NCI-H2227 treated with DMSO at 0.1 percent for 48 hours (cell line): ENCODE measurements around the gene ABHD5.
A peak's percentile ranks its signal among the peaks of the same experiment; 100 is the strongest.

Experiments
- DNase-seq: peaks from one replicate; lab custom pipeline; 2025; lab: John Stamatoyannopoulos, UW

Gene ABHD5

GRCh38 chr3:43685921-43686320 lies 4.8 kb upstream of the ABHD5 start:
- no peak for DNase-seq

GRCh38 chr3:43686333-43686699 lies 4.4 kb upstream of the ABHD5 start:
- no peak for DNase-seq

DNA sequence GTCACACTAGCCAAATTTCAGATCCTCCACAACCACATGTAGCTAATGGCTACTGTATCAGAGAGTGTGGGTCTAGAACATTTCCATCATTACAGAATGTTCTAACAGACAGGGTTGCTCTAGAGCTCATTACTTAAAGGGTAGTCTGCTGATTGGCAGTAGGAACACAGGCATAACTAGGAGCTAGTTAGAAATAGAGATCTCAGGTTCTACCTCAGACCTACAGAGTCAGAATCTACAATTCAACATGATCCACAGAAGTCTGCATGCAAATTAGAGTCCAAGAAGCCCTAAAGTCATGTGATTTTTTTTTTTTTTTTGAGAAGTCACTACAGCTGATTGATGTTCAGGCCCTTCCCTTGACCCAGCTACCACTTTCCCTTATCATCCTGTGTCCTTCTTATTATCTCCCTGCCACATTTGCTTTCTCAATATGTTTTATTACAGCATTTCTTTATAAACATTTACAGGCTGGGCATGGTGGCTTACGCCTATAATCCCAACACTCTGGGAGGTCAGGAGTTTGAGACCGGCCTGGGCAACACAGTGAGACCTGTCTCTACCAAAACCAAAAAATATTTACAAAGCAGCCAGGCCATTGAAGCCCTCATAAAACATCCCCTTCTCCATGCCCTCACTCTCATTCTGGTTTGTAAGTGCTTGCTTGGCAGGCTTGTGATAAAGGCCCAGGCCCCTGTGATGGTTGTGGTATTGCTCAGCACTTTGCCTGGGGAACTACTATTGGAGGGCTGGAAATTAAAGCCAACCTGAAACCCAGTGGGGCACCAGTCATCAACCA lies 3.8 kb upstream of the ABHD5 start:
- DNase-seq = no peak

- DNase-seq = no peak
These were observed 3.3 kb upstream of the ABHD5 start for GRCh38 chr3:43687499-43687811.

- DNase-seq = no peak
These were observed 2.5 kb upstream of the ABHD5 start for GRCh38 chr3:43688245-43688650.

DNA sequence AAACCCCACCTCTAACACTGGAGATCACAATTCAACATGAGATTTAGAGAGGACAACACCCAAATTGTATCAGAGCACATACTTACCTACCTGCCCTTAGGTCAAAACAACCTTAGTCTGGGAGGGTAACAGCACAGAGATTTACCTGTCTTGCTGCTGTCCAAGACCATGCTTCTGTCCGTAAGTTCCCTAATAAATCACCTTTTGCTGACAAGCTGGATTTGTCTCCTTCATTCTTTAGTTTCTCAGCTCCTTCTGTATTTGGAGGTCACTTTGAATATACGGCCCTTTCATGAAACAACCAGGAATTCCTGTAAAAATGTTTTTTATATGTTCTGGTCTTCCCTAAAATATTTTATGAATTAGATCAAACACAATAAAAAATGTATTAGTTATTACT lies 1.6 kb upstream of the ABHD5 start:
- no peak for DNase-seq

- no peak for DNase-seq
These were observed 855 bp upstream of the ABHD5 start for GRCh38 chr3:43689766-43690399.

- peak; percentile 24 for DNase-seq
These were observed 620 bp downstream of the ABHD5 start for GRCh38 chr3:43691120-43691995.

DNA sequence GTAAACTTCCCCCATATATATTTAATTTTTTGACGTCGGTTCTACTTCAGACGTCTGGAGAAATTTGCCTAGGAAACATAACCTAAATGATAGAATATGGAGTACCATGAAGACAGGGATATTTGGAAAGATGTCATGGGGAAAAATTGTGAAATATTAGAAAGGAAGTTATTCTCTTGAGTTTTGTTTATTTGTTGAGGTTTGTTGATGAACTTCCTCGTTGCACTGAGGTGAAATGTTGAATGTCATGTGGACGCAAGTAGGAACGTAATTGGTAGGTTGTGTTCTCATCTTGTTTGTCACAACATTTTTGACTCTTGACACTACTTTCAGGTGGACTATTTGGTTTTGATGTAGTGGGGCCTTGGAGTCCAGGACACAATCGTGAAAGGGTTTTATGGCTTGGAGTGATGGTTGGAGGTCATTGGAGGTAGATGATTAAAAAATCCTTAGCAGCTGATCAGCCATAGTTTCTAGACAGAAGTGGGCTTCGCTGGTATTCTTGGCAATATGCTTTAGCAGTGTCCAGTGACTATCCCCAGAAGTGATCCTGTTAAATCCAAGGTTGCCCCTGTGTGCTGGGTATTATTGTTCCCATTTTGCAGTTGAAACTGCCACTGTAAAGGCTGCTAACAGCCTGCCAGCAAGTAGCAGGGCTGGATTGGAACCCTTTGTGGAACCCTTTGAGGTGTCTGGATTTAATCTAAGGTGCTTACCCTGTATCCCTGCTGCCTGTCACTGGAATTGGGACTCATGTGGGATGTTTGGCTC lies 1.5 kb downstream of the ABHD5 start:
- DNase-seq = no peak

- no peak for DNase-seq
These were observed 2.2 kb downstream of the ABHD5 start for GRCh38 chr3:43692971-43693370.

- DNase-seq = no peak
These were observed 2.9 kb downstream of the ABHD5 start for GRCh38 chr3:43693594-43693993.

DNA sequence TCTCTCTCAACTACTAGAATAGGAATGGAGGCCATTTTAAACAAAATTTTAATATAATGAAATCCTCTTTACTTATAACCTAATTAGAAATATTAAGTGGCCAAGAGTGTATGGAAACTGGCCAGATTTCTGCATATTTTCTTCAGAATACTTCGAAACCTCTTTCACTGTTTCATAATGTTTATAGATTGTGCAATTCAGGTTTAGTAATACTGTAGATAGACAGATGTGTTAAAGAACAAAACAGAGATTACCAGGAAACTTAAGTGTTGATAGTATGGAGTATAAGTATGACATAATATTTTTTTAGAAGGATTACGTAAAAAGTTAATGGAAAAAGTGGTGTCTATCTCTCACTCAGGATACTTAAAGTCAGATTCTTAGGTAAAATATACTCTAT lies 4.7 kb downstream of the ABHD5 start:
- no peak for DNase-seq

DNA sequence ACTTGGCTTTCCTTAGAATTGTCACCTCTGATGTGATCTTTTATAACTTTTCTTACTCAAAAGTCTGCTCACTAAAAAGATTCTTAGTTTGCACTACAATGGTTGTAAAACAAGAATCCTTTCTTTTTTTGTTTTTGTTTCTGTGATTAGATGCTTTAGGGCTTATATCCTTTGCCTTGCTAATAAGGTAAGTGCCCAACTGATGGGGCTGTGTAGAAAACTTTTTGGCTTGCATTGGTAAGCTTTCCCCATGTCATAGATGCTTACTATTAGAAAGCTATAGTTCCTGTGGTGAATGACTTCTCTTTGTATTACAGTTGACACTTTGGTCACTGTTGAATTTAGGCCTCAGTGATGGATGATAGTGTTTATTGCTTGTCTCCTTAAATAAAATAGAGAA lies 5.1 kb downstream of the ABHD5 start:
- no peak for DNase-seq

DNA sequence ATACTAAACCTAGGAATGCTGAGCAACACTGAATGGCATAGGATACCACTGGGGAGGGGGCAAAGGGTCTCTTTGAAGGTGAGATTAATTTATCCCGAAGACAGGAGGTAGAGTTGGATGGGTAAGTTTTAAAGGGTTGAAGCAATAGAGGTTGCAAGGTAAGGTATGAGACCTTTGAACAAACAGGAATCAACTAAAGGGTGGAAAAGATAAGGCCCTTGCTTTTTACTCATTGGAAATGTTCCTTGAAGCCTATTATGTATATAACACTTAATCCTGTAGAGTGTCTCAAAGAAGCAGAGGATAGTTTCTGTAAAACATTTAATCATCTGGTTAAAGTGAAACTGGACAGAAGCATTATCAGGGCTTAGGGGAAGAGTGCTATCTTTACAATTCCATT lies 5.7 kb downstream of the ABHD5 start:
- no peak for DNase-seq

DNA sequence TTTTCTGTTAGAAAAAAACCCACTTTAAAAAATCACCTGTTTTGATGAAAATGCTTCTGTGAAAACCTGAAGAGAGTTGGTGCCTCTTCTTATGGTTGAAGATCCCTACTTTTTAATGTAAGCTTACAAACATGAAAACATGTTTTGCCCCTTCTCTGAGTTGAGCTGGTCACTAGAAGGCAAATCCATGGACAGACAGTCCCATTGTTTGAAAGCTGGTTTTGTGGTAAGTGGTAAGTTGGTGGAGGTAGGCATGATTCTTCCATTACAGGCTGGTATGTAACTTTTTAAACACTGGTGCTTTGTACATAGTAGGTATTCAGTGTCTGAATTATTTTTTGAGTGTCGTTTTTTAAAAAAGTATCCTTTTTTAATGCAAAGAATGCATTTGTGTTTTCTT lies 6.1 kb downstream of the ABHD5 start:
- DNase-seq = no peak

DNA sequence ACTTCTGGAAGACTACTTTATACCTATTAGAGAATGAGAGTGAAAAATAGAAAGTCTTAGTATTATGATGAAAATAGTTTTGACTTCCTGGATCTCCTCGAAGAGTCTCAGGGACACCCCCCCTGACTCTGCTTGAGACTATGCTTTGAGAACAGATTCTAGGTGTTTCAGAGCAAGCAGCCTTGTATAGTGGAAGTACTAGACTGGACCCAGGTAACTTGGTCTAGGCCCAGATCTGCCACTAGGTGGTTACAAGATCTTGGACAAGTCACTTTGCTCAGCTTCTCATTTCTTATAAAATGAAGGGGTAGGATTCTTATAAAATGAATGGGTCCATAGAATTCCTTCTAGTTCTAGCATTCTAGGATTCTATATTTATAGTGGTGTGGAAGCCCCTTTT lies 9.1 kb downstream of the ABHD5 start:
- DNase-seq = no peak

DNA sequence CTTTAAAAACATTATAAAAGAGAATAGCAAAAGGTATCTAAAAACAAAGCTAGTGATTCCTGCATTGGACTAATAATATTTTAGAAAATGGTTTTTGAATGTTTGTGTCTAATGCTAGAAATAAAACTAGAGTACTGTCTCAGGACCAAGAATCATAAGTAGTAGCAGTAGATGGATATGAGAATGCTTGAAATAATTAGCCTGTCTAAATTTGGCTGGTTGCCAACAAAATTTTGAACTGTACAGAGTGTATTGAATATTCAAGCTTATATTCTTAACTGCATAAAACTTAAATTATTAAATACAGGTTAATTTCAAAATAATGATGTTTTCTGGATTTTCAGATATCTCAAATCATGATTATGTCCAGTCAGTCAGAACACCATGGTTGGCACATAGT lies 14.0 kb downstream of the ABHD5 start:
- DNase-seq = no peak

DNA sequence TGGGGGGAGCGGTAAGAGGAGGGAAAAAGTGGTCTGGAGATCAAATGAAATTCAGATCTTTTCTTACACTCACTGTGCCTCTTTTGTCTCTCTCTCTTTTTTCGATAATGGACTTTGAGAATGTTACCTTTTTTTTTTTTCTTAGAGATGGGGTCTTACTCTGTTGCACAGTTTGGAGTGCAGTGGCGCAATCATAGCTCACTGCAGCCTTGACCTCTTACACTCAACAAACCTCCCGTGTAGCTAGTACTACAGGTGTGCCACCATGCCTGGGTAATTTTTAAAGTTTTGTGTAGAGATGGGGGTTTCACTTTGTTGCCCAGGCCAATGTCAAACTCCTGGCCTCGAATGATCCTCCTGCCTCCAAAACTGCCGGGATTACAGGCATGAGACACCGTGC lies 15.6 kb downstream of the ABHD5 start:
- DNase-seq = no peak

- DNase-seq = no peak
These were observed 16.5 kb downstream of the ABHD5 start for GRCh38 chr3:43707266-43707665.

DNA sequence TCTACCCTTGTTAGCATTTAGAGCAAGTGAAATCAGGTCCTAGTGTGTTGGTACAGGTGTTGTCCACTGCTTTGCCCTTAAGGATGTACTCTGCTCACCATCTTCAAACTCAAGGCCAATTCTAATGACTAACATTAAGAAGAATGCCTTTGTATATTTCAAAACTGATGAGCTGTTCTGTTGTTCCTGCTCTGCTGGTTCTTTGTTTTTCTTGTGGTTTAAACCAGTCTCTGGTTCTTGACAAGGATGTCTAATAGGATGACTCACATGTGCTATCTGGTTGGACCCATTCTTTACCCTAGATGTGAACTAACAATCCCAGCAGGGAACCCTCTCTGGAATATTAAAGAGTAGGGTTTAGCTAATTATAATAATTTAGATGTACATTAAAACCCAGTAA lies 17.3 kb downstream of the ABHD5 start:
- no peak for DNase-seq

DNA sequence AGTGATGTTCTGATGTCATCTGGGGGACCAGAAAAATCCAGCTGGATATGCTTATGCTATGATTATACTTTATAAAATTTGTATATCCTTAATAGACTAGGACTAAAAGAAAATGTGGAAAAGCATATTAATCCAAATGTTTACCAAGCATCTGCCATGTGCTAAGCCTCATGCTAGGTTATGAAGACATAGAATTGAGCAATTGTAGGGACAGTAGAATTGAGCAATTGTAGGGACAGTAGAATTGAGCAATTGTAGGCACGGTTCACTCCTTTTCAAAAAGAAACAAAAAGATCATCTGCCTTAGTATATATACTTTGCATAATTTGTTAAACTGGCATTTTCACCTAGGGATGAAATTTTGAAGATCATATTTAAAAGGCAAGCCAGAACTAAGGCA lies 18.3 kb downstream of the ABHD5 start:
- no peak for DNase-seq

DNA sequence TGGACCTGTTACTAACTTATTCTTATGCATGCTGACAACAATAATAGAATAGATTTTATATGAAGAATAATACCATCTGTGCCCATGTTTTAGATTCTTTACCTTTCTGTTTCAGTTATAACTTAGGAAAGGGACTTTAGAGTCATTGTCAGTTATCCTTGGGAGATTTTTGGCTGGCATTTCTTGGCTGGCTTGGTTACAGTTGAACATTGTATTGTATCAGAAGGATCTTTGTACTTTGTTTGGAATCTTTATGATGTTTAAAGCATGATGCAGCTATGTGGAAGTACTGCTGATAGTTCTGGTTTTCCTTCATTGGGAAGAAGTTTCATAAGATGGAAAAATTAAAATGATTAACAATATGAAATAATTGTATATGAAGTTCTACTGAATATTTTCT lies 19.9 kb downstream of the ABHD5 start:
- DNase-seq = no peak
